Fibroblast of the aortic adventitia (primary cell): ENCODE measurements around the gene LTA4H. TPM values are rescaled to one million over a fixed set of nuclear protein-coding genes. Genes with fewer than 3 reads are reported as not detected.

Experiments used
- DNase-seq: peaks from one replicate; pipeline ENCODE4 v3.0.0-alpha.2; 2010; ENCODE audit warnings: low read depth
- H3K4me3 ChIP-seq: 2 replicates; pipeline ENCODE4 v1.5.1; 2011; ENCODE audit warnings: low read depth, mild to moderate bottlenecking, control low read depth, low read length, moderate library complexity
- CTCF ChIP-seq: IDR thresholded peaks from 2 replicates; pipeline ENCODE4 v1.5.1; 2011; ENCODE audit warnings: mild to moderate bottlenecking, low read length, control low read depth, inconsistent platforms; ENCODE audit not compliant: insufficient read depth
- total RNA-seq: library from RNA; depleted of rRNA; stranded (reverse); fragments of >200 nt; gene quantifications from 2 replicates; pipeline ENCODE4 v1.2.3, GENCODE V29; 2012; ENCODE audit warnings: low replicate concordance

LTA4H gene
- total RNA-seq, 1 donor: 68.1 TPM

DNA sequence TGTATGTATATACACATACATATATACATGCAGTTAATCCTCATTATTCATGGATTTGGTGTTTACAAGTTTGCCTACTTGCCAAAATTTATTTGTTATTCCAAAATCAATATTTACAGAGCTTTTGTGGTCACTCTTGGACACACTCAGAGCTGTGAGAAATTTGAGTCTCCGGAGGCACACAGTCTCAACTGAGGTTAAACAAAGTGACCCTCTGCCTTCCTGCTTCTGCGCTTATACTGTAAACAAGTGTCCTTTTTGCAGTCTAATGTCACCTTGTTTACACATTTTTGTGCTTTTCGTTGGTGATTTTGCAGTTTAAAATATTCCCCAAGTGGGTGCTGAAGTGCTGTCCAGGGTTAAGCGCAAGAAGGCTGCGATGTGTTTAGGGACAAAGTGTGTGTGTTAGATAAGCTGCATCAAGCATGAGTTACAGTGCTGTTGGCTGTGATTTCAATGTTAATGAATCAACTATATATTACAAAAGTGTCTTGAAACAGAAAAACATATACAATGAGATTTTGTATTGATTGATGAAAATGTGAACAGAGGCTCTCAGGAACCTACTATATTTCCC is 13.1 kb upstream of the LTA4H start:
- DNase-seq: no peak
- TF ChIP-seq CTCF: no peak
- no peak overlapping the region for H3K4me3 ChIP-seq

DNA sequence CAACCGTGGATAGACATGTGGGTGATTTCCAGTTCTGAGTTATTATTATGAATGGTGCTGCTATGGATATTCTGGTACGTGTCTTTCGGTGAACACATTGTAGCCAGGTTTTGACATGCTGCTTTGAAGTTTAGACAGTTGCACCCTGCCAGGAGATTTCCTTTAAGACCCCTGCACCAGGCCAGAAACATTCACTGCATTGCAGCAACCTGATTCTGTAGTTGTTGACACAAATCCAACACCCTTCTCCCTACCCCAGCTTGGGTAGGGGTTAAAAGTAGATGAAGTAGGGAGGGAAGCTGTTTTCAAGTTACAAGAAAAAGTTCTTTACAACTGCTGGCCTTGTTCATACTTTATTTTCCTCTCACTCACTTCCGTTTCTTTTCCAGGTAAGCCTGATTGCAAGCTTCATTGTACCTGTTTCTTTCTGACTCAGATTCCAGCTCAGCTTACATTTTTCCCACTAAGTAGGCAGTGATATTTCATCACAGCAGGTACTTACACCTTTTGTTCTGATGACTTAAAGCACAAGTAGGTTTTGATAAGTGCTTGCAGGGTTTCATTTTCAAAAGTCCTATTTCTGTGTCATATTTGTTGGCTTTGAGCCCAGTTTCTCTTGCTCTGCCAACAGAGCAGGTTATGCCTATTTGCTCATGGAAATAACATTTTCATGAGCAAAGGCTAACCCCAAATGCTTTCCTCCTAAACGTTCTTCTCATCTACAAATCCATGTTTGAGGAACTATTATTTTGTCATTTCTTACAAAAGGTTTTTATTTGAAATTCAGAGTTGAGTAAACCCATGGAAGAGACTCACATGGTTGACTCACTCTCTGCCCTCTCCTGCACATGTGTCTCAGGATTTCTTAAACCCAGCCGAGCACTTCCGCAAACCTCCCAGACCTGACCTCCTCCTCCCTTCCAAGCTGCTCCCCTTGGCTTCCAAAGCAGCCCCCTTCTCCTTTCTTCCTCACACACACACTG is 12.1 kb upstream of the LTA4H start:
- peak; percentile 75 for DNase-seq
- no peak overlapping the region for H3K4me3 ChIP-seq
- TF ChIP-seq CTCF: no peak

DNA sequence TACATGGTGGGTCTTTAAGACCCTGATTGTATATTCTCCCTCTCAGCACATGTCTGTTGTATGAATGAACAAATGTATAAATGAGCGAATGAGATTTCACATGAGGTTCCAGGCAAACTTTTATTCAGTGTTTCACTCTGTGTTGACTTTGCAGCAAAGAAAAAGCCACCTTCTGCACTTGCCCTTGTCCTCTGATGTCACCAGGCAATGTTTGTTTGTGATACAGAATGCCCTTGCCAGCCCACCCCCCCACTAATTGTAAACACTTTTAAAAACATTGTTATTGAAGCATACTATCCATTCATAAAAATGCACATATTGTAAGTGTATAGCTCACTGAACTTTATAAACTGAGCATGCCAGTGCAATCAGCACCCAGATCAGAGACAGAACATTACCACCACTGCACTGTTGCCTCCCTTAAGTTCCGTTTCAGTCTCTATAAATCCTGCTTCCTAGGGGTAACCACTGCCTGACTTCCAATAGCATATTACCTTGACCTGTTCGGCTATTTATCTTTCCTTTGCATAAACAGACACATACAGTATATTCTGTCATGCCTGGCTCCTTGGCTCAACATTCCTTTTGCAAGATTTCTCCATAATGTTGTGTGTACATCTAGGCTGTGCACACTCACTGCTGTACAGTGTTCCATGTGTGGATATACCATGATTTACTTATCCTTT is 11.3 kb upstream of the LTA4H start:
- TF ChIP-seq CTCF: no peak
- no peak for DNase-seq

GRCh38 chr12:96045566-96045965 is 10.2 kb upstream of the LTA4H start:
- TF ChIP-seq CTCF: no peak
- DNase-seq: no peak
- no peak overlapping the region for H3K4me3 ChIP-seq

More for the DNA sequence above, 11.3 kb upstream of the LTA4H start:
- no peak overlapping the region for H3K4me3 ChIP-seq

DNA sequence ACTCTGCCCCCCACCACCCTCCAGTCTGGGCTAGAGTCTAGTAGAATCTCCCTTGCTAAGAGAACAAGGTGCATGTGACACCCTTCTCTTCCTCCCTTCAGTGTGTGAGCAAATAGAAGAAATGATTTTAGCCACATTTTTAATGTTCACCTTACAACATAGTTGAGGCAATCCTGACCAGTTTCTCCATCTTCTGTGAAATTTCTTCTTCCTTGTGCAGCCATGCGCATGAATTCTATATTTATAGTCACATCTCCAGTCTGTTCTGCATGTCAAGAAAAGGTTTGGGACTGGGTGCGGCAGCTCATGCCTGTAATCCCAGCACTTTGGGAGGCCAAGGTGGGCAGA is 9.5 kb upstream of the LTA4H start:
- TF ChIP-seq CTCF: no peak
- DNase-seq: no peak
- H3K4me3 ChIP-seq: no peak overlapping the region

DNA sequence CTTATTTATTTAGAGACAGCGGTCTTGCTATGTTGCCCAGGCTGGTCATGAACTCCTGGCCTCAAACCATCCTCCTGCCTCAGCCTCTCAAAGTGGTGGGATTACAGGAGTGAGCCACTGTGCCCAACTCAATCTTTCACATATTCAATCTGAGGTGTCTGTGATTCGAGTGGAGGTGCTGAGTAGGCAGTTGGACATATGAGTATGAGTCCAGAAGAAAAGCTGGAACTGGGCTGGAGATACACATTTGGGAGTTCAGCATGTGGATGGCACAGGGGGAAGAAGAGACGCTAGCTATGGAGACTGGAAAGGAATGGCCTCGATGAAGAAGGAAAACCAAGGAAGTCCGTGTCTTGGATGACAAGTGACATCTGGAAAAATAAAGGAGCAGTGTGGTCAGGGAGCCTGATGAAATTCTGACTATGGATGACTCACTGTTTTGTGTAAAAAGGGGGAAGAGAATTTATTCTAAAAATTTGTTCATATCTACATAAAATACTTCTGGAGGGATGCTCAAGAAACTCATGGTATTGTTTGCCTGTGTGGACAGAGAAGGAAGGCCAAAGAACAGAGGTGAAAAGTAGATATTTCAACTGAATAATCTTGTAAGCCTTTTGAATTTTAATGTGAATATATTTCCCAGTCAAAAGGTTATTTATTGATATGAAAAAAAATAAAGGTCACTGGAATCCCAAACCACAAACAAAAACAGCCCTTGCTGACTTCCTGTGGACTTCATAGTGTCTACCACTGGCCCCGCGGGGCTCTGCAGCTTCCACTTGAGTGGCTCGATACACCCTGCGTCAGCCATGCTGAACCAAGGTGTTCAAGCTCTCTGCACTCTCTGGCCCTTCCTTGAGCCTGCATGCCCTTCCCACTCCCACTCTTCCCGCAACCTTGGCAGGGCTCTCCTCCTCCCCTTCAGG is 8.9 kb upstream of the LTA4H start:
- TF ChIP-seq CTCF: no peak
- peak; percentile 82 for DNase-seq
- no peak overlapping the region for H3K4me3 ChIP-seq
